ENCODE measurements around the gene SLC17A6. TPM values are rescaled to one million over a fixed set of nuclear protein-coding genes. Genes with fewer than 3 reads are reported as not detected.

The SLC17A6 gene
- total RNA-seq, 1 experiment from 2014 or later, result not detected

DNA sequence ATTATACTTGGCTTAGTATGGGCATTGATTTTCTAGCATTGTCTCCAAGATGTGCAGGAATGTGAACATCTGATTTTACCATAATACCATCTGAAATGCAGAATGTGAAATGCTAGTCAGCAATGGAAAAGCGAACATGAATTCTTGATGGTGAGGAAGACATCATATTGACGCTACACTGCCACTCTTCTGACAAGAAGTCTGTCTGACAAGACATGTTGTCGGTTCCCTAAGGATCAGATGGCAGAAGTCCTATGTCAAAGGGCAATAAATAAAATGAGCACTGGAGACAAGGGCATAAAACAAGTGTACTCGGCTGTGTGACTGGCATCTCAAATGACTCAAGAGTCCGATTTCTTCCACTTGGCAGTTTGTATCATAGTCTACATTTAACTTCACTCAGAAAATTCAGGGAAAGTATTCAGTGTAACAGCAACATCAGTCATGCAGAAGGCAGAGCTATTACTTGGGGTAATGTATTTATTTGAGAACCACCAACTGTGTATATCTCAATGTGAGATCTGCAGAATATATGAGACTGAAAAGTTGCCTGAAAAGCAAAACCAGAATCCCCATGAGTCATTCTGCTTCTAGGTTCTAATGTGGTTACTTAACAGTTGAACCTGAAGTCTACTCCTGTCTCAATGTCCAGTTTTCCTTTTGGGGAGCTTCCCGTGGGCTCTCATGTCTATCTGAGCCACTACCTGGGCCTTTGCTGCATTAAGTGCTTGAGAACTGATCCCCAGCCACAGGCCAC is 51.5 kb downstream of the SLC17A6 start:
- no peak for DNase-seq (ENCODE audit: low spot score)

DNA sequence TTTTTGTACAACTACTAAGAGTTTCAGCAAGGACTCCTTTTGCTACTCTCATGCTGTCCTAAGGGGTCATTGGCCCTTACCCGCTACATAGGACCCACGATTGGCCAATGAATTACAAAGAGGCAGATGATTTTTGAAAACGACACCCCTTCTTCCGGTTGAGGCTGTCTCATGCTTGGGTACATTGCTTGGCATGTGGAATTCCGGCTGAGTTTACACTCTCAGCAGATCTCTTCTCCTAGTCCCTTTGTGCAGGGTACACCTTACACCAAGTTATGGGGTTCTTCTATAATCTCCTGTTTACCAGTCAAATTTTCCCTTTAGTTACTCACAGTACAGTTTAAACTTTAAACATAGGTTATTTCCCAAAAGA is 52.1 kb downstream of the SLC17A6 start:
- DNase-seq (ENCODE audit: low spot score), result no peak

DNA sequence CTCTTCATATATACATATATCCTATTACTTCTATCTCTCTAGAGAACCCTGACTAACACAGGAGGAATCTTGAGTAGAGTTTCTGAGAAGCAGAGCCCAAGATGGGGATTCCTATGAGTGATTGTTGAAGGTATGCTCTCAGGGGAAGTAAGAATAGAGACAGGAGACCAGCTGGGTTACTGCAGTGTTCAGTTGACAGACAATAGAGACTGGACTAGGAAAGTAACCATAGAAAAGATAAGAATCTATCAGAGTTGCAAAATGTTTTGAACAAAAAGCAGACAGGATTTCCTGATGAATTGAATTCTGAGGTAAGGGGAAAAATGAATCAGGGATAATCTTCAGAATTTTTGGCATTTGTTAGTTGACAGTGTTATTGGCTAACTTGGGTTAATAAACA is 54.4 kb downstream of the SLC17A6 start:
- no peak for DNase-seq (ENCODE audit: low spot score)

DNA sequence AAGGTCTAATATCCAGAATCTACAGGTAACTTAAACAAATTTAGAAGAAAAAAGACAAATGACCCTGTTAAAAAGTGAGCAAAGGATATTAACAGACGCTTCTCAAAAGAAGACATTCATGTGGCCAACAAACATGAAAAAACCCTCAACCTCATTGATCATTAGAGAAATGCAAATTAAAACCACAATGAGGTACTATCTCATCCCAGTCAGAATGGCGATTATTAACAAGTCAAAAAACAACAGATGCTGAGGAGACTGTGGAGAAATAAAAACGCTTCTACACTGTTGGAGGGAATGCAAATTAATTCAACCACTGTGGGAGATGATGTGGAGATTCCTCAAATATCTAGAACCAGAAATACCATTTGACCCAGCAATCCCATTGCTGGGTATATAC is 67.2 kb downstream of the SLC17A6 start:
- no peak for DNase-seq (ENCODE audit: low spot score)

DNA sequence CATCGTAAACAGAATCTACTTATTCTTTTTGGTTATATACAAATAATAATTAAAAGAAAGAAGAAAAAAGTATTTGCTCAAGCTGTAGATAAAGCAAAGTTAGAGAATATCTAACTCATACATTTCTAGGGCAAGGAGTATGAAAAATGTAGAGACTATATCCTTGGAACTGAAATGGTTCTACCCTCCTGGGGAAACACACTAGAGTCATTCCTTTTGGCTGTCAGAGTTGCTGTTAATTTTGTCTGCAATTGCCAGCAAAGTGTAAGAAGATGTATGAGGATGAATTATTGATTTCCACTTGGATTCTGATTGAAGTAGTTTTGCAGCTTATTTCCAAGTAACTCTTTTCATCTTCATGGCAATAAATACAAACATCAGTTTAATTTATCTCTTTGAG is 69.1 kb downstream of the SLC17A6 start:
- no peak for DNase-seq (ENCODE audit: low spot score)

DNA sequence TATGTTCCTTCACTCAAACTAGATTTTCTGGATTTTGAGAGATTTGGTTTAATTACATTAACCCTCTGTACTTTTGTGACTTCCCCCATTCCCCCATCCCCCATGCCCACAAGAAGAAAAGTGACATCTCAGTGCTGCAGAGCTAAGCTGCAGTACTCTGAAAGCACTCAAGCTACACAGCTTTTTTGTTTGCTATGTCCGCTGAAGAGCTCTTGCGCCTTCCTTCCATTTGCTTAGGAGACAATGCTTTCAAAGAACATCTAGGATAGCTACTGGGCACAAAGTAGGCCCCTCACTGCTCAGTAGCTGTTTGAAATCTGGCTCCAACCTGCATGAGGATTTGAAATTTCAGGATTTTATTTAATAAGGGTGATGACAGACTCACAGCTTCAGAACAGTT is 69.7 kb downstream of the SLC17A6 start:
- no peak for DNase-seq (ENCODE audit: low spot score)

DNA sequence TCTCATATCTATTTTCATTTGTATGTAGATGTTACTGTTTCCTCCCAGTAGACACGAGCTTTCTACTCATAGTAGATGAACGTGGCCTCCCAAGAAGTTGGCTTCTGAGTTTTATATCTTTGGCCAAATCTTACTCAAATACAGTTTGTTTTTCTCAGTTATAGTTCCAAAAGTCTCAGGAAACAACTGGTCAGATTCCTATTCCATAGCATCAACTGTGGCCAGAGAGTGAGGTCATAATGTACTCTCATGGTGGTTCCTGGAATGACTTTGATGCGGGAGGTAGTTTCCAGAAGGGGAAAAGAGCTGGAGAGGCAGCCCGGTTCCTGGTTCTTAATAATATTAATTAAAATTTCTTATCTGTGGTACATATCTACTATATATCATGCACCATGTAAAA is 77.3 kb downstream of the SLC17A6 start:
- no peak for DNase-seq (ENCODE audit: low spot score)

DNA sequence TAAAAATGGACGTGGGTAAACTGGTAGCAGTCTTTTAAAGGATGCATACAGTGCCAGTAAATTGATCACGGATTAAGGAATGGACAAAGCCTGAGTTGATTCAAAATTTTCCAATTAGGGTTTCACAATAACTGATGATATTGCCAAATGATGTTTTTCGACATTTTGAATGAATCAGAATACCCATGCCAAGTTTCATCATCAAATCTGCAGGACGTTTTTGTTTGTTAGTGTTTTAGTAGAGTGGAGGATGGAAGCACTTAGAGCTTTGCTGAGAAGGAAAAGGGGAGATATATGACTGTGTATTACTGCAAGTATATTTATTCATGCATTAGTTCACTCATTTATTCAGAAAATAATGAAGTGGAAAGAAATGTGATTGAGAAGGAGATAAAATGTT is 78.3 kb downstream of the SLC17A6 start:
- no peak for DNase-seq (ENCODE audit: low spot score)

DNA sequence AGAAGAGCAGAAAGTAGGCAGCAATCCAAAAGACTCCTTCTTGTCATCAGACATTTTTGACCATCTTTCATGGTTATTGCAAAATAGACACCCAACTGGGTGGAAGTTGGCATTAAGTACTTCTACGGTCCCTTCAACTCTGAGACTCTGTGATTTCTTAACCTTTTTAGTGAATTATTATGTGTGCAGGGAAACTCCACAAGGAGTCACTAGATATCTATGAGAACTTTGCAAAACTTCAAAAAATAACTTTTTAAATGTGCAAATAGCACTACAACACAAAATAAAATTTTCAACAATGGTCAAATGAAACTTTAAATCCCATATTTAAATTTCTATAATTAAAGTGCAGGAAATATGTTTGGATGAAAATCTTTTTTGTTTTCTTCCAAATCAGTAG is 88.7 kb downstream of the SLC17A6 start:
- no peak for DNase-seq (ENCODE audit: low spot score)

Other genes with a start within 250 kb of the SLC17A6 start
- gene ANO5, start 145.3 kb upstream of the SLC17A6 start, total RNA-seq (2014; rRNA removed; shearing (Covaris generic)), result 0.02 and 0.14 TPM in 2 replicates

Data from A172 (cell line).